ENCODE results near the gene AFAP1.

- TF ChIP-seq CTCF (optimal IDR thresholded peaks at IDR 0.05 in 1 of 3, IDR thresholded peaks at IDR 0.05 in 1 of 3, conservative IDR thresholded peaks at IDR 0.05 in 1 of 3; ENCODE audit: extremely low read depth in 1 of 3, insufficient read depth in 2 of 3, low read length in 3 of 3) (no peak), EZH2 (IDR thresholded peaks at IDR 0.05; ENCODE audit: low read length) (no peak)
Observed at GRCh38 chr4:7955393-7955792, 15.7 kb upstream of the AFAP1 start.
